IPS-15b (cell line): Measurements from ENCODE around the gene ANKRD40.

Experiments used
- H3K27me3 ChIP-seq: one replicate; pipeline ENCODE4 v1.6.1; 2013; ENCODE audit warnings: low read length; ENCODE audit not compliant: control insufficient read depth, insufficient read depth
- H3K36me3 ChIP-seq: one replicate; pipeline ENCODE4 v1.6.1; 2013; ENCODE audit warnings: low read length; ENCODE audit not compliant: control insufficient read depth, insufficient read depth
- H3K4me1 ChIP-seq: one replicate; pipeline ENCODE4 v1.6.1; 2013; ENCODE audit warnings: mild to moderate bottlenecking, low read length; ENCODE audit not compliant: control insufficient read depth, insufficient read depth
- H3K4me3 ChIP-seq: one replicate; pipeline ENCODE4 v1.5.1; 2013; ENCODE audit warnings: low read depth, low read length
- H3K9ac ChIP-seq: one replicate; pipeline ENCODE4 v1.6.1; 2013; ENCODE audit warnings: low read depth, mild to moderate bottlenecking, low read length
- H3K9me3 ChIP-seq: one replicate; pipeline ENCODE4 v1.6.1; 2013; ENCODE audit warnings: mild to moderate bottlenecking, low read length; ENCODE audit not compliant: control insufficient read depth, insufficient read depth

Gene ANKRD40

DNA sequence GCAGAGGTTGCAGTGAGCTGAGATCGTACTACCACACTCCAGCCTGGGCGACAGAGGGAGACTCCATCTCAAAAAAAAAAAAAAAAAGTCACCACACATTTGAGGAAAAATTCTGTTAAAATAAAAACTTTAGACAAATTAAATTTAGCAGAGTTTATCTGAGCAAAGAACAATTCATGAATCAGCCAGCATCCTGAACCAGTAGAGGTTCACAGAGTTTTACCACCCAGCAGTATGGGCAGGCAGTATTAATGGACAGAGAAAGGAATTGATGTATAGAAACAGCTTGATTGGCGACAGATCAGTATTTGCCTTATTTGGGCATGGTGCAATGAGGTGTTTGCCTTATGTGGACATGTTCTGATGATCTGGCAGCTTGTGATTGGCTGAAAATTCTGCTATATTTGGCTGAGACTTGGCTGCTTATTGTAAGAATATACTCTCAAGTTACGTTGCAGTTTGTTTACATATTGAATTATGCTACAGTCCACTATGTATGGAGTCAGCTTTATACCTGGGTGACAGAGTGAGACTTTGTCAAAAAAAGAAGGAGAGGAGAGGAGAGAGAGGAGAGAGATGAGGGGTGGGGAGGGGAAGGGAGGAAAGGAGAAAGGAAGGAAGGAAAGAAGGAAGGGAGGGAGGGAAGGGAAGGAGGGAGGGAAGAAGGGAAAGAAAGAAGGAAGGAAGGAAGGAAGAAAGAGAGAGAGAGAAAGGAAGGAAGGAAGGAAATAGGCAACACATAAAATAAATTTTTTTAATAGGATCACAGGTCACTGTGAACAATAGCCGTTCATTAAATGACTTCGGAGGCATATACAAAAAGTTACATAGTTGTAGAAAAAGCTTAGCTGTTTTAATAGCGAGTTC is 58.4 kb downstream of the ANKRD40 start:
- Histone ChIP-seq H3K27me3 (no peaks in the 10 kb centered on the region), H3K9me3 (no peaks in the 10 kb centered on the region), H3K9ac (no peak overlapping the region), H3K4me3 (no peak overlapping the region), H3K4me1 (no peaks in the 10 kb centered on the region), H3K36me3 (no peaks in the 10 kb centered on the region)

DNA sequence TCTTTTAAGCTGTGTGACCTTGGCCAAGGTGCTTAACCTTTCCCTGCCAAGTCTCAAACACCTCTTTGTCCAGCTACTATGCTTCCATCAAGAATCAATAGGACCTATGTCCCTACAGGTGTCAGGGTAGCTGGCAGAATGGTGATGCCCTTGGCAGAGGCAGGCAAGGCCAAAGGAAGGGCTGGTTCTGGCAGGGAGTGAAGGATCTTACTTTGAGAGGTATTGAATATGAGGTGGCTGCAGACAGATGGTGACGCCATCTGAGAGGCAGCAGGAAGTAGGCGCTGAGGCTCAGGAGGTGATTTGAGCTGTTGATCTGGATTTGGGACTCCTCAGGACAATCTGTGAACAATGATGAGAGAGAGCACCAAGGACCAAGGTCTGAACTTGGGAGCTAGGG is 60.5 kb downstream of the ANKRD40 start:
- Histone ChIP-seq H3K4me3 (no peak overlapping the region), H3K27me3 (no peaks in the 10 kb centered on the region), H3K4me1 (no peaks in the 10 kb centered on the region), H3K9me3 (no peaks in the 10 kb centered on the region), H3K9ac (no peak overlapping the region), H3K36me3 (no peaks in the 10 kb centered on the region)

DNA sequence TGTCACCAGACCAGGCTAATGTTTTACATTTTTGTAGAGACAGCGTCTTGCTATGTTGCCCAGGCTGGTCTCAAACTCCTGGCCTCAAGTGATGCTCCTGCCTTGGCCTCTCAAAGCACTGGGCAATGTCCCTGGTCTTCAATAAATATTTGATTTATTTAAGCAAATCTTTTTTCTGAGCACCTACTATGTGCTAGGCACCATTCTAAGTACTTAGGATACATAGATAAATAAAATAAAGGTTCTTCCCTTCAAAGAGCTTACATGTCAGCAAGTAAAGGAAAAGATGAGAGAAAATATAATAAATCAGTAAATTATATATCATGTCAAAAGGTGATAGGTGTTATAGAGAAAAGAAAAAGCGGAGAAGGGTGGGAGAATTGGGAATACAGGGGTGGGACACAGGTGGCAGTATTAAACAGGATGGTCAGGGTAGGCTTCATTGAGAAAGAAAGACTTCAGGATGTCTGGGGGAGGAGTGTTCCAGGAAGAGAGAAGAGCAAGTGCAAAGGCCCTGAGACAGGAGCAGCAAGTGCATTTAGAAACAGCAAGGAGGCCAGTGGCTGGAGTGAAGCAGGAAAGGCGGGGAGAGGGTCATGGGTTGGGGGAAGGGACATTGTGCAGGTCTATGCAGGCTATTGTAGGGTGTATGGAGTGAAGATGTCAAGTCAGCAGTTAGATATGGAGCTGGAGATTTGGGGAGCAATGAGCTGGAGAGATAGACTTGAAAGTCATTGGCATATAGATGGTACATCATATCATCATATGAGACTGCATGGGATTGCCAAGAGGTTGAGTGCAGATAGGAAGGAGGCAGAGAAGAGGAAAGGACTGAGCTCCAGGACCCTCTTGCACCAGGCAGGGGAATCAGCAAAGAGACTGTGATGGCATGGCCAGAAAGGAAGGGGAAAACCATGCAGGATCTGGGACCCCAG is 61.7 kb downstream of the ANKRD40 start:
- H3K27me3 ChIP-seq: no peaks in the 10 kb centered on the region
- no peak overlapping the region for H3K9ac ChIP-seq
- no peak overlapping the region for H3K4me3 ChIP-seq
- H3K36me3 ChIP-seq: no peaks in the 10 kb centered on the region
- no peaks in the 10 kb centered on the region for H3K9me3 ChIP-seq
- peaks cover 3% of the 10 kb centered on the region for H3K4me1 ChIP-seq
